22Rv1 (cell line): ENCODE measurements around the gene RHOBTB3.

Experiments used
- H3K27ac ChIP-seq: fragments of 450-650 bp; 2 replicates; pipeline ENCODE4 v1.5.1; 2017
- ZFX ChIP-seq: fragments of 450-650 bp; IDR thresholded peaks from 2 replicates; pipeline ENCODE4 v1.6.1; 2017; ENCODE audit warnings: antibody characterized with exemption, borderline replicate concordance
- TF ChIP-seq, protein P1 (sequence below): fragments of 450-650 bp; IDR thresholded peaks from 2 replicates; pipeline ENCODE4 v1.5.1; 2017; ENCODE audit warnings: mild to moderate bottlenecking

Gene RHOBTB3

DNA sequence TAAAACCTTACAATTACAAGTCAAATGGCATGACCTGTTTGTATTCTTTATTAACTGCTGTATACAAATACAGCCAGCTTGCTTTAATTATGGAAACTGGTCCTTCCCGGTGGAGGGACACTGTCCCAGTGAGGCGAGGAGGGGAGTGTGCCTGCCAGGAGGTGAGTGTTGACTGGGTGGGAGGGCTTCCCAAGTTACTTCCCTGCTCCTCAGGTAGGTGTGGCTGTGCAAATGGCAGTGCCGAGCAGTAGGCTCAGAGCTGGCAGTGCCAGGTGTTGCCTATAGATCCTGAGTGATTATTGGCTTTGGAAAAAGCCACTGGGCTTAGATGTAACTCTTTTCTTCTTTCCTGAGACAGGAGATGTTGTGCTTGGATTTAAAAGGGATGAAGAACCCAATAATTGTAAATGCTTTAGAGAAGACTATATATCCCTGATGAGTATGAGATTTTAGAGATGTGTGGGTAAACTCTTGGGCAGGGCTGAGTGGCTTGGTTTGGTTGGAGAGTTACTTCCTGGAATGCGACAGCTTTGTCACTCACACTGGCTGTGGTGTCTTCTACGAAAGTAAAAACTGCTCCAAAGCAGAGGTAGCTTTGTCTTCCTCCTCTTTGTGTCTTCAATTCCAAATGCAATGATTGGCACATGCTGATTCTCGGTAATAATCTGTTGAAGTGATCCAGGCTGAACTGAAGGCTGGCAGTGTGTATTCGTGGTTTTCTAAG is 47.7 kb downstream of the RHOBTB3 start:
- no peak for TF ChIP-seq ZFX
- TF ChIP-seq, protein P1, sequence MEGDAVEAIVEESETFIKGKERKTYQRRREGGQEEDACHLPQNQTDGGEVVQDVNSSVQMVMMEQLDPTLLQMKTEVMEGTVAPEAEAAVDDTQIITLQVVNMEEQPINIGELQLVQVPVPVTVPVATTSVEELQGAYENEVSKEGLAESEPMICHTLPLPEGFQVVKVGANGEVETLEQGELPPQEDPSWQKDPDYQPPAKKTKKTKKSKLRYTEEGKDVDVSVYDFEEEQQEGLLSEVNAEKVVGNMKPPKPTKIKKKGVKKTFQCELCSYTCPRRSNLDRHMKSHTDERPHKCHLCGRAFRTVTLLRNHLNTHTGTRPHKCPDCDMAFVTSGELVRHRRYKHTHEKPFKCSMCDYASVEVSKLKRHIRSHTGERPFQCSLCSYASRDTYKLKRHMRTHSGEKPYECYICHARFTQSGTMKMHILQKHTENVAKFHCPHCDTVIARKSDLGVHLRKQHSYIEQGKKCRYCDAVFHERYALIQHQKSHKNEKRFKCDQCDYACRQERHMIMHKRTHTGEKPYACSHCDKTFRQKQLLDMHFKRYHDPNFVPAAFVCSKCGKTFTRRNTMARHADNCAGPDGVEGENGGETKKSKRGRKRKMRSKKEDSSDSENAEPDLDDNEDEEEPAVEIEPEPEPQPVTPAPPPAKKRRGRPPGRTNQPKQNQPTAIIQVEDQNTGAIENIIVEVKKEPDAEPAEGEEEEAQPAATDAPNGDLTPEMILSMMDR: no peak
- H3K27ac ChIP-seq: no peak overlapping the region

DNA sequence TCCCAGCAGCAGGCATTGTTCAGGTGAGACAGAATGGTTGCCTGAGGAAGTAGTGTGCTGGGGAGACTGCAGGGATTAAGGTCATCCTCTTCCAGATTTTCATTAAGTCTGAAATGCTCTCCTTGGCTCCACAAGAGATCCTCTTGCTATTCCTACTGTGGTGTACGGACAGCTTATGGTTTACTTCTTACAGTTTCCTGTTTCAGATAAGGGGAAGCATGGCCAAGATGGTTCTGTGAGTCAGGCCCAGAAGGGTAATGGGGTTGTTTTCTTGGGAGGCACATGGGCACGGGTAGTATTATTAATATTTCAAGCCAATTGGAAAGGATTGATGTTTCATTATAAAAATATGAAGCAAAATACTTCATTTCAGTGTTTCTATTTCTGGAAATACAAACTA is 48.5 kb downstream of the RHOBTB3 start:
- TF ChIP-seq, protein P1: no peak
- no peak for TF ChIP-seq ZFX
- no peak overlapping the region for H3K27ac ChIP-seq

DNA sequence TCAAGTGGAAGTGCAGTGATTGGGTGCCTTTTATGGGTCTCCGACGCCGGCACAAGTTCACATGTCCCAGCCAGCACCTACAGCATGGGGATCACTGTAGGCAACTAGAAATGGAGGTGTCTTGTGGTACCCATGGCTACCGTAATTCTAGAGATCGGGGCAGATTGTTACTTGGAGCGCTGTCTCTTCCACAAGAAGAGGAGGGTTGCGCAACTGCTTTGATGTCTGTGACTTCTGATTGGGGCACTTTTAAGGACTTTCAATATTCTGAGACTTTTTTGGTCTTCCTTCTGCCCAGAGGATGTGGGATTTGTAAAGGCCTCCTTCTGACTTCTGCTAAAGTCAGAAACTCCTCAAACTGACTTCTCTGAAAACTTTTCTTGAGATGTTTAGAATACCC is 49.5 kb downstream of the RHOBTB3 start:
- TF ChIP-seq, protein P1: no peak
- no peak for TF ChIP-seq ZFX
- H3K27ac ChIP-seq: no peak overlapping the region

DNA sequence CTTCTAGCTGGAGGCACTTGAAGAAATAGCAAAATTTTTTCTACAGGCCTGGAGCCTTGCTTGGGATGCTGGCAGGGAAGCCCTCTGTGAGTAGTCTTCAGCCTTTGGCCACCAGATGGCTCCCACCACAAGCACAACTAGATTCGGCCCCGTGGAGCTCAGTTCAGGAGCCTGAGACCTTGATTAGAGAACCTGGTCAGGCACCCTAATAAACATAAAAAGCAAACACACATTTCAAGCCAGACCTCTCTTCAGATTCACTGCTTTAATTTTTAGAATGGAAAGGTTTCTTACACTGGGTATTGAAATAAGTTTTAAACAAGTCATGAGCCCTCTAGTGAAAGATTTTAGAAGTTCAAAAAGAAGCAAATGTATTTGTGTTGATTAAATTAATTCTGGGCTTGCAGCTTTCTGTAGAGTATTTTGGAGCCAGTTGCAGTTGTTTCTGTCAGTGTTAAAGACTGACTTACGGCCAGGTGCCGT is 50.0 kb downstream of the RHOBTB3 start:
- no peak for TF ChIP-seq ZFX
- TF ChIP-seq, protein P1: peak; percentile 97
- H3K27ac ChIP-seq: no peak overlapping the region

DNA sequence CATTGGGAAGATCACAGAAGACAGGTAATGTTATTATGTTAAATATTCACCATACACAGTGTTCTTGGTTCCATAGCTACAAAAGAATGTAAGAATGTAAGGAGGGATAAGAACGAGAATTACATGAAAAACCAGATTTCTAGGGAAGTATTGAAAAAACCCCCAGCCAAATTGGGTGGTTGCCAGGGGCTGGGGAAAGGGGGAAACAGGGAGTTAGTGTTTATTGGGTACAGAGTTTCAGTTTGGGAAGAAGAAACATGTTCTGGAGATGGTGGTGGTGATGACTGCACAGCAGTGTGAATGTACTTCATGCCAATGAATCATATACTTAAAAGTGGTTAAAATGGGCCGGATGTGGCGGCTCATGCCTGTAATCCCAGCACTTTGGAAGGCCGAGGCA is 51.0 kb downstream of the RHOBTB3 start:
- no peak for TF ChIP-seq ZFX
- TF ChIP-seq, protein P1: no peak
- H3K27ac ChIP-seq: no peak overlapping the region

DNA sequence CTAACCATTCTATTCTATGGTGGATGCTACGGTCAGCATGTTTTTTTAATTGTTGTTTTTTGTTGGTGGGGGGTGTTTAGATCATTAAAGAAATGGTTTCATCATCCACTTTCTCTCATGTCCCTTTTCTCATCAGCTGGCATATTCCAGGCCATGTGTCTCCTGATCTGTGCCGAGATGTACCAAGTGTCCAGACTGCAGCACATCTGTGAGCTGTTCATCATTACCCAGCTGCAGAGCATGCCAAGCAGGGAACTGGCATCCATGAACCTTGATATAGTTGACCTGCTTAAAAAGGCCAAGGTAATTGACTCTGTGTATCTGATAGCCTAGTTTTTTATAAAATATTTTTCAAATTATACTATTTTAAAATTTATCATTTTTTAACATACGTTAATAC is 52.5 kb downstream of the RHOBTB3 start:
- H3K27ac ChIP-seq: no peak overlapping the region
- TF ChIP-seq, protein P1: no peak
- TF ChIP-seq ZFX: no peak

DNA sequence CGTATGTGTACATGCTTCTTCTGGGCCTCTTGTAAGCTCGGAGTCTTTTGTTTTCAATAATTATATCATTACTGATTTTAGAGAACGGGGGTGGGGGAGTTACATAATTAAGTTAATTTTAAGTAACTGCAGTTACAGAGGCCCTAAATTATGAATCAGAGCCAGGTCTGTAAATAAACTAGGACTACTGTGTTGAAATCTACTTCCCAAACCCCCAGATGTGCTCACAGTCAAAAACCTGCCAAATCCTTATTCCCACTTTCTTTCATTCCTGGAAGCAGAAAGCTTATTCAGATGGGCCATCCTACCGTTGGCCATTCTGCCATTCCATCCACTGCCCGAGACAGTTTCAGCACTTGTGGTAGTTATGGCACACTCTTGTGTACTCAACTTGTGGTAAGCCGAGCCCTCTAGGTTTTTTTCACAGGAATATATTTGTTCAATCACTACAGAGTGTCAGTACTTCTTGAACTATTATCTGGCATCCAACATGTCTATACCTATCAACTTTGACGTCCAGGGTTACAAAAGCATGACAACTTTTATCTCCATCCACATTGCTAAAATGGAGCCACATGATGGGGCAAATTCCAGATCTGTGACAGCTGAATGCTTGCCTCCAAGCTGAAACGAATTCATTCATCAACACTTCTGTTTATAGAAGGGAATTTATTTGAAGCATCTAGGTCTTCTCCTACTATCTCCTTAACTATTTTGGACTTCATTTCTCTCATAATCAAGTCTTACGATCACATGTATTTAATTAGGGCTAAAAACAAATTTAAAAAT is 53.6 kb downstream of the RHOBTB3 start:
- no peak for TF ChIP-seq ZFX
- TF ChIP-seq, protein P1: no peak
- H3K27ac ChIP-seq: no peak overlapping the region
